Activated T-helper 1 cell treated with Interleukin-2 at 50 U/mL for 16 hours (primary cell): ENCODE measurements around the gene PTBP3.
A peak's percentile ranks its signal among the peaks of the same experiment; 100 is the strongest.
"Not testable (repeated sequence)": the region's sequence is repeated elsewhere in the genome, so short reads cannot be mapped to it uniquely, and the experiment has no call there.

Experiments used
- DNase-seq: peaks from one replicate; pipeline ENCODE4 v3.0.0-alpha.2; 2020; ENCODE audit warnings: low read depth

The PTBP3 gene, protein sequence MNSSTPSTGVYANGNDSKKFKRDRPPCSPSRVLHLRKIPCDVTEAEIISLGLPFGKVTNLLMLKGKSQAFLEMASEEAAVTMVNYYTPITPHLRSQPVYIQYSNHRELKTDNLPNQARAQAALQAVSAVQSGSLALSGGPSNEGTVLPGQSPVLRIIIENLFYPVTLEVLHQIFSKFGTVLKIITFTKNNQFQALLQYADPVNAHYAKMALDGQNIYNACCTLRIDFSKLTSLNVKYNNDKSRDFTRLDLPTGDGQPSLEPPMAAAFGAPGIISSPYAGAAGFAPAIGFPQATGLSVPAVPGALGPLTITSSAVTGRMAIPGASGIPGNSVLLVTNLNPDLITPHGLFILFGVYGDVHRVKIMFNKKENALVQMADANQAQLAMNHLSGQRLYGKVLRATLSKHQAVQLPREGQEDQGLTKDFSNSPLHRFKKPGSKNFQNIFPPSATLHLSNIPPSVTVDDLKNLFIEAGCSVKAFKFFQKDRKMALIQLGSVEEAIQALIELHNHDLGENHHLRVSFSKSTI

GRCh38 chr9:112332977-112333638, at the start of gene PTBP3:
PTBP3 (minus strand) TSS chr9:112333619; CDS start chr9:112297865, 35,754 bp downstream.
- DNase-seq: peak; percentile 72

DNA sequence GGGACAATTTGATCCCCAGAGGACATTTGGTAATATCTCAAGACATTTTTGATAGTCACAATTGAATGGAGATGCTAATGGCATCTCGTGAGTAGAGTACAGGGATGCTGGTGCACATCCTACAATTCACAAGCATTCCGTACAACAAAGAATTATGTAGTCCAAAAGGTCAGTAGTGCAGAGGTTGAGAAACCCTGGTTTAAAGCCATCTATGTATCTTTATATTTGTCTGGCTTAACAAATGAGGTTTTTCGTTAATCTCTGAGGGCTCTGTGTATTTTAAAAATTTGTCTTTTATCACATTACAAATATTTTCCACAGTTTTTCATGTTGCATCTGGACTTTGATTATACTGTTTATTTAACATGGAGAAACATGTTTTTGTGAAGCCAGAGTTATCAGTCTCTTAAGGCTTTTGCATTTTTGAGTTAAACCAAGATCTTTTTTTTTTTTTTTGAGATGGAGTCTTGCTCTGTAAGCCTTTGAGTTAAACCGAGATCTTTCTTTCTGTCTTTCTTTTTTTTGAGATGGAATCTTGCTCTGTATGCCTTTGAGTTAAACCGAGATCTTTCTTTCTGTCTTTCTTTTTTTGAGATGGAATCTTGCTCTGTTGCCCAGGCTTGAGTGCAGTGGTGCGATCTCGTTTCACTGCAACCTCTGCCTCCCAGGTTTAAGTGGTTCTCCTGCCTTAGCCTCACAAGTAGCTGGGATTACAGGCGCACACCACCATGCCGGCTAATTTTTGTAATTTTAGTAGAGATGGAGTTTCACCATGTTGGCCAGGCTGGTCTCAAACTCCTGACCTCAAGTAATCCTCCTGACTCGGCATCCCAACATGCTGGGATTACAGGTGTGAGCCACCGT, 49.3 kb upstream of the PTBP3 start:
- DNase-seq: no peak

- DNase-seq: no peak
Measured at GRCh38 chr9:112382066-112382465, 48.6 kb upstream of the PTBP3 start.

- no peak for DNase-seq
Measured at GRCh38 chr9:112380825-112381221, 47.4 kb upstream of the PTBP3 start.

GRCh38 chr9:112380102-112380824, 46.8 kb upstream of the PTBP3 start, which contains the start of gene HSDL2:
HSDL2 (plus strand) TSS chr9:112380108; CDS start chr9:112380164, 56 bp downstream.
- no peak for DNase-seq

GRCh38 chr9:112379177-112380101, 46.0 kb upstream of the PTBP3 start:
- peak; percentile 94 for DNase-seq

GRCh38 chr9:112378328-112379176, 45.1 kb upstream of the PTBP3 start:
- DNase-seq: no peak

DNA sequence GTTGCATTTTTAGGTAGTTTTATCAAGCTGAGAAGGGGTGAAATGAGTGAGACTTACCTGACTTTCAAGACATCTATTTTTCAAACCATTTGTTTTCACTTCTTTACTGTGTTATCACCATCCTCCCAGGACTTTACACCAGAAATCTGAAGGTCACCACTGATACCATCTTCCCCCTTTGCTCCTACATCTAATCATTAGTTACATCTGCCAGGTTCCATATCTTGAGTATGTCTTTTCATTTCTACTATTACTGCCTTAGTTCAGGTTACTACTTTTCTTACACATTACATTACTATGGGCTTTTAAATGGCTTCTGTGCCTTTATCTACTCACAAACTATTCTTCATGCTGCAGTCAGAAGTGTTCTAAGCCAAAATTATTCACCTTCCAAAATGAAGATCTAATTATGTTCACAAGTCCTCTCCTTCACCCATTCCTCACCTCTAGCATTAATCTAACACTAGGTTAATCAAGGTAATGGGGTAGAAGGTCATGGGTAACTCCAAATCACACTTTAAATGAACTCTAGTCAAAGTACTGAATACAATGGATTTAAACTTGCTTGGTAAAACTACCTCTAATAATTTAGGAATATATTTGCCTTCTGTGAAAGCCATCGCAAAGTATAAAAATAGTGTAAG, 44.4 kb upstream of the PTBP3 start:
- no peak for DNase-seq

- no peak for DNase-seq
Measured at GRCh38 chr9:112377087-112377486, 43.7 kb upstream of the PTBP3 start.

DNA sequence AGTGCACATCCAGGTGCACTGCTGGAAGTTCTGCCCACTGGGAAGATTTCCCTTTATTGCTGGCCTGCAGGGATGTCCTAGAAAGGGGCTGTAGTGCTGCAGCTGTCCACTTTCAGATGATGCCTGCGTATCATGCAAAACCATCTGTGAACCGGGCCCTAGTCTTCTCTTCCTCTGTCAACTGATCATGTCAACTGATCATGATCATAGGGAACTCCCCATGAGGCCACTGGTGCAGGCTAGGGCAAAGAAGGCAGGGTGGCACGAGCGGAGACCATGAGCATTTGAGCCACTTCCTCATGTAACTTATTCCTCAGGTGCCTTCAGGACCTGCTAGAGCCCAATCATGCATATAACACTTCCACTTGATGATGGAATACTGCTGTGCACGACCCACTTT, 41.9 kb upstream of the PTBP3 start:
- DNase-seq: no peak

DNA sequence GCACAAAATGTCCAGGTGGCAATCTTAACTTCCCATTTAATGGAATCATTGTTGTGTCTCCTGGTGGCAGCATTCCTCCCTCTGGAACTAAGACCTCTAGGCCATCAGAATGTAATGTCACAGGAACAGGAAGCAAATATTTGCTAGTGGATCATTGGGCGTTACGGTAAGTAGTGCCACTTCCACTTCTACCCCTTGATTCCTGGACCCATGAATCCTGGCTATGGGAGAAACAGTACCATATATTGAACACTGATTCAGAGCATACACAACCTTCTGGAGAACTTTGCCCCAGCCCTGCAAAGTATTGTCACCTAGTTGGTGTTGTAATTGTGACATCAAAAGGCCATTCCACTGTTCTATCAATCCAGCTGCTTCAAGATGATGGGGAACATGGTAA, 40.8 kb upstream of the PTBP3 start:
- DNase-seq: not testable (repeated sequence)

GRCh38 chr9:112373666-112374065, 40.2 kb upstream of the PTBP3 start:
- not testable (repeated sequence) for DNase-seq

DNA sequence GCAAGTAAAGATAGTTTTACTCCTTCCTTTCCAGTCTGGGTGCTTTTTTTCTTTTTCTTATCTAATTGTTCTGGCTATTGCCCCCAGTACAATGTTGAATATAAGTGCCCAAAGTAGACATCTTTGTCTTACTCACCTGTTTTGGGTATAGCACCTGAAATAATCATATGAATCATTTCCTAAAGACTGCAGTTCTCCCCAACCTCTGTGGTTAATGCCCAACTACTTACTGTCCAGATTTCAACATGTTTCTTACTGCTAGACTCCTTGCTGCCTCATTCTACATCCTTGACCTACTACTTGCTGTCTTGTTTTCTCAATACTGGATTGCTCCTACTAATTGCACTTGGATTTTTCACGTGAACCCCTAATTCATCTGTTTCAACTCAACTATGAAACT, 37.6 kb upstream of the PTBP3 start:
- DNase-seq: no peak

- no peak for DNase-seq
Measured at GRCh38 chr9:112369817-112370216, 36.4 kb upstream of the PTBP3 start.

DNA sequence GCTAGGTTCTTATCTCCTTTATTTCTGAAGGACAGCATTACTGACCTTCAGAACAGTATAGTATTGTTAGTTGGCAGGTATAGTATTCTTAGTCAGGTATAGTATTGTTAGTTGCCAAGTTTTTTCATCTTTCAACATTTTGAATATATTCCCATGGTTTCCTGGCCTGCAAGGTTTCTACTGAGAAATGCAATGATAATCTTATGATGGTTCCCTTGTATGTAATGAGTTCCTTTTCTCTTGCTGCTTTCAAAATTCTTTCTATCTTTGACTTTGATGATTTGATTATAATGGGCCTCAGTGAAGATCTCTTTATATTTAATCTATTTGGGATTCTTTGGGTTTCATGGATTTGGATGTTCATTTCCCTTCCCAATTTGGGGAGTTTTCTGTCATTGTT, 34.0 kb upstream of the PTBP3 start:
- DNase-seq: no peak

- DNase-seq: no peak
Measured at GRCh38 chr9:112366591-112366990, 33.2 kb upstream of the PTBP3 start.

DNA sequence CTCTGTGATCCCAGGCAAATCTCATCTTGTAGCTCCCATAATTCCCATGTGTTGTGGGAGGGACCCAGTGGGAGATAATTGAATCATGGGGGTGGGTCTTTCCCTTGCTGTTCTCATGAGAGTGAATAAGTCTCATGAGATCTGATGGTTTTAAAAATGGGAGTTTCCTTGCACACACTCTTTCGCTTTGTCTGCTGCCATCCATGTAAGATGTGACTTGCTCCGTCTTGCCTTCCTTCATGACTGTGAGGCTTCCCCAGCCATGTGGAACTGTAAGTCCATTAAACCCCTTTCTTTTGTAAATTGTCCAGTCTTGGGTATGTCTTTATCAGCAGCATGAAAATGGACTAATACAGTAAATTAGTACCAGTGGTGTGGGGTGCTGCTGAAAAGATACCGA, 31.8 kb upstream of the PTBP3 start:
- DNase-seq: not testable (repeated sequence)

- no peak for DNase-seq
Measured at GRCh38 chr9:112364761-112365160, 31.3 kb upstream of the PTBP3 start.

DNA sequence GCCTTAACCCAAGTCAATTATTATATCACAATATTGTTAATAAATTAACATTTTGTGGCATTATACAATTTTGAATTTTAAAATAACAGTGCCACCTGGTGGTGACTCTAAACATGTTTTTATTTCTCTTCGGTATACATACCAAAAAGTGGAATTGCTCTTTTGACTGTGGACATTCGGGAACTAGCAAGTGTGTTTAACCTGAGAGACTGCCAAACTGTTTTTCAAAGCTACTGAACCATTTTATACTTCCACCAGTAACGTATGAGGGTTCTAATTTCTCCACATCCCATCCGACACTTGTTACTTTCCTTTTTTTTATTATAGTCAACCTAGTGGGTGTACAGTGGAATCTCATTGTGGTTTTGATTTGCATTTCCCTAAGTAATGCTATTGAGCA, 28.2 kb upstream of the PTBP3 start:
- no peak for DNase-seq
